Activated T-helper 1 cell treated with anti-CD3 and anti-CD28 coated beads, Interleukin-12 subunit alpha, Interleukin-12 subunit beta, Interleukin-2, Interleukin-4 antibody, amounts not matched to agents 30 ng/mL and 10 ng/mL and 1 ng/mL, durations not matched to agents 14 hours and 24 hours and 36 hours (primary cell): ENCODE measurements around the gene VEZF1. TPM values are rescaled to one million over a fixed set of nuclear protein-coding genes. Genes with fewer than 3 reads are reported as not detected.

ENCODE experiments used
- DNase-seq: peaks from one replicate; pipeline ENCODE4 v3.0.0; 2021; ENCODE audit warnings: low spot score
- H3K27ac Mint-ChIP-seq: one replicate; pipeline ENCODE4 v1.8.0; 2021; ENCODE audit warnings: mild to moderate bottlenecking, mixed read lengths
- H3K27me3 Mint-ChIP-seq: one replicate; pipeline ENCODE4 v1.8.0; 2022; ENCODE audit warnings: mild to moderate bottlenecking, moderate library complexity, mixed read lengths; ENCODE audit not compliant: insufficient read depth
- H3K36me3 Mint-ChIP-seq: one replicate; pipeline ENCODE4 v1.8.0; 2021; ENCODE audit warnings: low read depth, mixed read lengths
- H3K4me1 Mint-ChIP-seq: one replicate; pipeline ENCODE4 v1.8.0; 2021; ENCODE audit warnings: low read depth, mixed read lengths
- H3K4me3 Mint-ChIP-seq: one replicate; pipeline ENCODE4 v1.8.0; 2021; ENCODE audit warnings: mild to moderate bottlenecking, moderate library complexity, mixed read lengths
- H3K9me3 Mint-ChIP-seq: one replicate; pipeline ENCODE4 v1.8.0; 2021; ENCODE audit warnings: mixed read lengths
- intact Hi-C: fragments of 100-400 bp; cut with micrococcal nuclease; formaldehyde crosslinking; loops from one replicate; pipeline ENCODE4 v1.15.1; 2024
- total RNA-seq: library from RNA; stranded (reverse); gene quantifications from 2 replicates; pipeline ENCODE4 v1.2.3, GENCODE V29; 2022

The VEZF1 gene
- total RNA-seq, 1 donor from 2014 or later = 41.2 TPM

GRCh38 chr17:57924677-57925076, 63.4 kb downstream of the VEZF1 start:
- intact Hi-C loops = no loop called here
- H3K4me3 Mint-ChIP-seq = no peak overlapping the region
- H3K27ac Mint-ChIP-seq = no peak overlapping the region
- peaks cover 30% of the 10 kb centered on the region for H3K27me3 Mint-ChIP-seq
- no peak for DNase-seq
- no peaks in the 10 kb centered on the region for H3K36me3 Mint-ChIP-seq
- H3K4me1 Mint-ChIP-seq = no peaks in the 10 kb centered on the region
- H3K9me3 Mint-ChIP-seq = no peaks in the 10 kb centered on the region

Other genes with a start within 250 kb of the VEZF1 start
- gene CCDC182, start 243.0 kb downstream of the VEZF1 start, total RNA-seq = not detected in 2 replicates
- gene MRPS23, start 138.2 kb downstream of the VEZF1 start, total RNA-seq = 79.6 and 87.0 TPM in 2 replicates
- 0.37 TPM in 1 of 2 replicates, not detected in the other for gene CUEDC1, start 32.8 kb downstream of the VEZF1 start, total RNA-seq
- gene SRSF1, start 19.0 kb upstream of the VEZF1 start, total RNA-seq = 491 and 498 TPM in 2 replicates
- 35.8 and 37.6 TPM in 2 replicates for gene DYNLL2, start 95.2 kb upstream of the VEZF1 start, total RNA-seq
- gene OR4D1, start 160.1 kb upstream of the VEZF1 start, total RNA-seq = 0.10 and 0.26 TPM in 2 replicates
- not detected in 2 replicates for gene OR4D2, start 178.7 kb upstream of the VEZF1 start, total RNA-seq
- gene EPX, start 204.5 kb upstream of the VEZF1 start, total RNA-seq = not detected in 2 replicates
- gene MKS1, start 231.0 kb upstream of the VEZF1 start, total RNA-seq = 18.8 and 23.3 TPM in 2 replicates